Activated naive CD4-positive, alpha-beta T cell (primary cell): ENCODE results near the gene OR6C76.
"Not testable (repeated sequence)": the region's sequence is repeated elsewhere in the genome, so short reads cannot be mapped to it uniquely, and the experiment has no call there.

Source experiments
- DNase-seq, 4 experiments: peaks; one replicate each; lab custom pipeline; 2025; lab: John Stamatoyannopoulos, UW

OR6C76 gene

GRCh38 chr12:55425954-55426353 lies at the start of gene OR6C76:
Gene OR6C76 (plus strand): TSS chr12:55426254. CDS start chr12:55426254, 0 bp downstream.
- no peak for DNase-seq

GRCh38 chr12:55385891-55386290 lies 40.2 kb upstream of the OR6C76 start:
- DNase-seq, result no peak

- no peak for DNase-seq
Measured at GRCh38 chr12:55392032-55392795, 33.8 kb upstream of the OR6C76 start.

GRCh38 chr12:55396326-55396725 lies 29.7 kb upstream of the OR6C76 start:
- DNase-seq, result no peak

GRCh38 chr12:55400229-55400628 lies 25.8 kb upstream of the OR6C76 start, which contains the start of gene OR6C65:
Gene OR6C65 (plus strand): TSS chr12:55400529. CDS start chr12:55400529, 0 bp downstream.
- no peak for DNase-seq

- DNase-seq, result no peak
Measured at GRCh38 chr12:55407866-55408265, 18.2 kb upstream of the OR6C76 start.

- not testable (repeated sequence) for DNase-seq
Measured at GRCh38 chr12:55409133-55409532, 16.9 kb upstream of the OR6C76 start.

GRCh38 chr12:55412138-55412537 lies 13.9 kb upstream of the OR6C76 start:
- DNase-seq, result not testable (repeated sequence)

GRCh38 chr12:55413498-55414388 lies 12.3 kb upstream of the OR6C76 start:
- not testable (repeated sequence) for DNase-seq

GRCh38 chr12:55414396-55414823 lies 11.6 kb upstream of the OR6C76 start:
- DNase-seq, result not testable (repeated sequence)

GRCh38 chr12:55414889-55415288 lies 11.2 kb upstream of the OR6C76 start:
- not testable (repeated sequence) for DNase-seq

GRCh38 chr12:55416961-55417360 lies 9.1 kb upstream of the OR6C76 start:
- no peak for DNase-seq

GRCh38 chr12:55420307-55420962 lies 5.6 kb upstream of the OR6C76 start:
- no peak for DNase-seq

GRCh38 chr12:55428331-55429243 lies 2.5 kb downstream of the OR6C76 start:
- DNase-seq, result no peak

GRCh38 chr12:55441233-55441632 lies 15.2 kb downstream of the OR6C76 start:
- DNase-seq, result not testable (repeated sequence)

- no peak for DNase-seq
Measured at GRCh38 chr12:55443776-55444175, 17.7 kb downstream of the OR6C76 start, which contains the start of gene OR6C2. Gene OR6C2 (plus strand): TSS chr12:55444076. CDS start chr12:55452214, 8,138 bp downstream.

GRCh38 chr12:55445357-55445756 lies 19.3 kb downstream of the OR6C76 start:
- no peak for DNase-seq

- DNase-seq, result no peak
Measured at GRCh38 chr12:55446326-55446725, 20.3 kb downstream of the OR6C76 start.

GRCh38 chr12:55448825-55449224 lies 22.8 kb downstream of the OR6C76 start:
- no peak for DNase-seq

- not testable (repeated sequence) for DNase-seq
Measured at GRCh38 chr12:55464926-55465325, 38.9 kb downstream of the OR6C76 start.

- no peak for DNase-seq
Measured at GRCh38 chr12:55467836-55468235, 41.8 kb downstream of the OR6C76 start.
